Keratinocyte (primary cell): ENCODE results near the gene GDF9. TPM values are rescaled to one million over a fixed set of nuclear protein-coding genes. Genes with fewer than 3 reads are reported as not detected.

ENCODE experiments used
- DNase-seq: peaks from one replicate; pipeline ENCODE4 v3.0.0-alpha.2; 2011; ENCODE audit warnings: low read depth, missing footprints, low spot score
- FAIRE-seq: peaks from 2 replicates; lab custom pipeline; 2011; peaks lifted over from hg19 to GRCh38; lab: Jason Lieb, UNC
- H2AFZ ChIP-seq: 2 replicates; pipeline ENCODE4 v1.6.0; 2012; ENCODE audit warnings: low read length, control low read depth, inconsistent platforms; ENCODE audit not compliant: control insufficient read depth
- H3K27ac ChIP-seq: 2 replicates; pipeline ENCODE4 v1.5.1; 2011; ENCODE audit warnings: low read length; ENCODE audit not compliant: control insufficient read depth, insufficient read depth
- H3K27me3 ChIP-seq: 3 replicates; pipeline ENCODE4 v1.6.0; 2011; ENCODE audit warnings: low read length; ENCODE audit not compliant: control insufficient read depth, insufficient read depth; ENCODE audit errors: extremely low read depth
- H3K36me3 ChIP-seq, 2 experiments: 2 replicates in 1 of 2; 3 replicates in 1 of 2; pipeline ENCODE4 v1.5.1; 2011; ENCODE audit warnings: low read length in 2 of 2, mild to moderate bottlenecking in 1 of 2; ENCODE audit not compliant: control insufficient read depth in 2 of 2, insufficient read depth in 2 of 2; ENCODE audit errors: extremely low read depth in 1 of 2
- H3K4me1 ChIP-seq: 3 replicates; pipeline ENCODE4 v1.5.1; 2011; ENCODE audit warnings: low read length; ENCODE audit not compliant: control insufficient read depth, insufficient read depth; ENCODE audit errors: extremely low read depth
- H3K4me2 ChIP-seq: 3 replicates; pipeline ENCODE4 v1.6.0; 2011; ENCODE audit warnings: low read depth, low read length; ENCODE audit not compliant: control insufficient read depth, insufficient read depth; ENCODE audit errors: extremely low read depth
- H3K4me3 ChIP-seq, 3 experiments: fragments of 200-600 bp in 1 of 3; sonication (generic) in 1 of 3; 2 replicates in 2 of 3; 3 replicates in 1 of 3; pipeline ENCODE4 v1.5.1; 2011 to 2016; ENCODE audit warnings: low read length in 3 of 3, mild to moderate bottlenecking in 3 of 3, control low read depth in 2 of 3, inconsistent platforms in 1 of 3, low read depth in 1 of 3, mixed read lengths in 1 of 3, mixed run types in 1 of 3, moderate library complexity in 1 of 3; ENCODE audit not compliant: control insufficient read depth in 2 of 3, insufficient read depth in 2 of 3; ENCODE audit errors: extremely low read depth in 1 of 3
- H3K79me2 ChIP-seq: 2 replicates; pipeline ENCODE4 v1.6.0; 2012; ENCODE audit warnings: low read length; ENCODE audit not compliant: control insufficient read depth, insufficient read depth
- H3K9ac ChIP-seq: 3 replicates; pipeline ENCODE4 v1.6.0; 2011; ENCODE audit warnings: low read length; ENCODE audit not compliant: control insufficient read depth, insufficient read depth; ENCODE audit errors: extremely low read depth
- H3K9me1 ChIP-seq: 3 replicates; pipeline ENCODE4 v1.6.0; 2011; ENCODE audit warnings: low read length; ENCODE audit not compliant: control insufficient read depth, insufficient read depth; ENCODE audit errors: extremely low read depth
- H3K9me3 ChIP-seq: 2 replicates; pipeline ENCODE4 v1.5.1; 2012; ENCODE audit warnings: low read depth, low read length; ENCODE audit not compliant: control insufficient read depth
- H4K20me1 ChIP-seq: 3 replicates; pipeline ENCODE4 v1.6.0; 2011; ENCODE audit warnings: low read length; ENCODE audit not compliant: control insufficient read depth, insufficient read depth; ENCODE audit errors: extremely low read depth
- CTCF ChIP-seq, 3 experiments: IDR thresholded peaks in 1 of 3; conservative IDR thresholded peaks in 1 of 3; optimal IDR thresholded peaks in 1 of 3; 2 replicates in 2 of 3; 3 replicates in 1 of 3; pipeline versions ENCODE3 to v1.5.1; 2011; ENCODE audit warnings: low read length in 3 of 3, mild to moderate bottlenecking in 3 of 3, moderate library complexity in 2 of 3, control low read depth in 1 of 3, inconsistent platforms in 1 of 3; ENCODE audit not compliant: insufficient read depth in 2 of 3; ENCODE audit errors: extremely low read depth in 1 of 3
- EZH2 ChIP-seq: IDR thresholded peaks from one replicate; pipeline ENCODE4 v1.6.1; 2012; ENCODE audit warnings: inconsistent platforms, mild to moderate bottlenecking, low read length, moderate library complexity
- dilution Hi-C: fragments of 300-500 bp; cut with MboI; formaldehyde crosslinking; loops from one replicate; pipeline ENCODE4 v1.7.0; 2020; ENCODE audit warnings: low sequenced_read_pairs; ENCODE audit not compliant: extremely low pct_ligation_motif_present
- polyA plus RNA-seq, 5 experiments: library from polyadenylated mRNA; depleted of rRNA in 3 of 5; stranded (reverse) in 3 of 5; stranded (forward) in 1 of 5; unstranded in 1 of 5; fragments of >200 nt; gene quantifications; 1 replicate in 1 of 5; 2 replicates in 3 of 5; 3 replicates in 1 of 5; pipeline versions ENCODE4 v1.2.1 to v1.2.3, GENCODE V29; 2011 to 2012; ENCODE audit warnings: missing spikeins in 2 of 5, low read depth in 1 of 5, low replicate concordance in 1 of 5

GDF9 gene
- polyA plus RNA-seq, 1 donor (not counting 4 experiments of a cell fraction or from before 2014, with no cell fraction given) = 0.21 TPM

GRCh38 chr5:132871459-132872284, 5.4 kb upstream of the GDF9 start:
- DNase-seq (no peak), FAIRE-seq (no peak)
- no peak for TF ChIP-seq CTCF (optimal IDR thresholded peaks at IDR 0.05 in 1 of 3, IDR thresholded peaks at IDR 0.05 in 1 of 3, conservative IDR thresholded peaks at IDR 0.05 in 1 of 3; ENCODE audit: extremely low read depth in 1 of 3, insufficient read depth in 2 of 3, low read length in 3 of 3)
- TF ChIP-seq EZH2 = no peak
- H3K36me3 ChIP-seq = peaks cover 7 to 22% of the 10 kb centered on the region in 2 experiments
- H3K9me1 ChIP-seq = no peaks in the 10 kb centered on the region
- dilution Hi-C loops = no loop called here
- H3K4me1 ChIP-seq = peaks cover 6% of the 10 kb centered on the region
- no peaks in the 10 kb centered on the region for H3K9me3 ChIP-seq
- H3K9ac ChIP-seq = no peak overlapping the region
- H3K27ac ChIP-seq = no peak overlapping the region
- H2AFZ ChIP-seq = no peak overlapping the region
- H4K20me1 ChIP-seq = peaks cover 2% of the 10 kb centered on the region
- H3K27me3 ChIP-seq = no peaks in the 10 kb centered on the region
- H3K79me2 ChIP-seq = peaks cover 15% of the 10 kb centered on the region
- no peak overlapping the region for H3K4me3 ChIP-seq
- H3K4me2 ChIP-seq = no peak overlapping the region

- H3K4me2 ChIP-seq = no peak overlapping the region
- TF ChIP-seq CTCF (optimal IDR thresholded peaks at IDR 0.05 in 1 of 3, IDR thresholded peaks at IDR 0.05 in 1 of 3, conservative IDR thresholded peaks at IDR 0.05 in 1 of 3; ENCODE audit: extremely low read depth in 1 of 3, insufficient read depth in 2 of 3, low read length in 3 of 3) = no peak
- no peak for TF ChIP-seq EZH2
- no peak for DNase-seq
- no peak overlapping the region for H3K4me3 ChIP-seq
- no peak for FAIRE-seq
- peaks cover 2% of the 10 kb centered on the region for H4K20me1 ChIP-seq
- H3K27ac ChIP-seq = no peak overlapping the region
- H3K4me1 ChIP-seq = peaks cover 10% of the 10 kb centered on the region
- peaks cover 17% of the 10 kb centered on the region for H3K79me2 ChIP-seq
- no peak overlapping the region for H3K9ac ChIP-seq
- H3K27me3 ChIP-seq = no peaks in the 10 kb centered on the region
- H3K36me3 ChIP-seq = peaks cover 7 to 22% of the 10 kb centered on the region in 2 experiments
- H3K9me3 ChIP-seq = no peaks in the 10 kb centered on the region
- no peak overlapping the region for H2AFZ ChIP-seq
- dilution Hi-C loops = no loop called here
- no peaks in the 10 kb centered on the region for H3K9me1 ChIP-seq
These were observed 4.5 kb upstream of the GDF9 start for GRCh38 chr5:132870801-132871200.
